Endothelial cell of hepatic sinusoid (primary cell): ENCODE data around the gene LRCOL1.

Experiments
- in situ Hi-C: cut with HindIII; loops from 2 replicates; pipeline ENCODE4 v1.10.0; 2017; ENCODE audit warnings: low sequenced_read_pairs

The LRCOL1 gene

GRCh38 chr12:132610051-132610759, at the start of gene LRCOL1:
Gene LRCOL1 (minus strand): TSS chr12:132610582. CDS start chr12:132606251, 4,331 bp downstream.
- in situ Hi-C loops = loop anchor here (25.0 kb wide), 1 partner anchor 173 kb away; no protein-coding TSS in a partner anchor

GRCh38 chr12:132660052-132660451, 49.7 kb upstream of the LRCOL1 start:
- in situ Hi-C loops = no loop called here

GRCh38 chr12:132659146-132659545, 48.8 kb upstream of the LRCOL1 start:
- in situ Hi-C loops = loop anchor here (5.0 kb wide), 1 partner anchor 42 kb away; the partner anchor contains the start of gene P2RX2

GRCh38 chr12:132658149-132658894, 47.9 kb upstream of the LRCOL1 start:
- in situ Hi-C loops = loop anchor here (5.0 kb wide), 1 partner anchor 41 kb away; the partner anchor contains the start of gene P2RX2

GRCh38 chr12:132657004-132657727, 46.8 kb upstream of the LRCOL1 start:
- in situ Hi-C loops = loop anchor here (5.0 kb wide), 1 partner anchor 40 kb away; the partner anchor contains the start of gene P2RX2

GRCh38 chr12:132653567-132654290, 43.3 kb upstream of the LRCOL1 start:
- in situ Hi-C loops = no loop called here

- in situ Hi-C loops = no loop called here
Observed at GRCh38 chr12:132651444-132652100, 41.2 kb upstream of the LRCOL1 start.

- in situ Hi-C loops = no loop called here
Observed at GRCh38 chr12:132649226-132649945, 39.0 kb upstream of the LRCOL1 start.

GRCh38 chr12:132648616-132649225, 38.3 kb upstream of the LRCOL1 start:
- in situ Hi-C loops = no loop called here

GRCh38 chr12:132647858-132648257, 37.5 kb upstream of the LRCOL1 start:
- in situ Hi-C loops = no loop called here

- in situ Hi-C loops = no loop called here
Observed at GRCh38 chr12:132646850-132647249, 36.5 kb upstream of the LRCOL1 start.

- in situ Hi-C loops = no loop called here
Observed at GRCh38 chr12:132642846-132643835, 32.8 kb upstream of the LRCOL1 start.

- in situ Hi-C loops = no loop called here
Observed at GRCh38 chr12:132641811-132642650, 31.6 kb upstream of the LRCOL1 start.

GRCh38 chr12:132640936-132641335, 30.6 kb upstream of the LRCOL1 start:
- in situ Hi-C loops = no loop called here

GRCh38 chr12:132639956-132640520, 29.7 kb upstream of the LRCOL1 start:
- in situ Hi-C loops = no loop called here

GRCh38 chr12:132638541-132639408, 28.4 kb upstream of the LRCOL1 start:
- in situ Hi-C loops = no loop called here
